SK-N-SH (cell line): ENCODE data around the gene FUNDC2. TPM values are rescaled to one million over a fixed set of nuclear protein-coding genes. Genes with fewer than 3 reads are reported as not detected.

Source experiments
- CTCF ChIA-PET: fragments of 300-600, 350-600 bp; formaldehyde crosslinking; extraction: SDS; loops from one replicate; lab custom pipeline; 2021; lab: Yijun Ruan, JAX
- POLR2A ChIA-PET: fragments of 350-600 bp; sonication (Branson Sonifier 250); formaldehyde crosslinking; extraction: SDS; loops from one replicate; lab custom pipeline; 2020; ENCODE audit warnings: antibody characterized with exemption, inconsistent platforms; lab: Yijun Ruan, JAX
- DNase-seq: peaks from one replicate; pipeline ENCODE4 v3.0.0; 2012
- H2AFZ ChIP-seq: fragments of 200-600 bp; sonication (generic); 2 replicates; pipeline ENCODE4 v1.8.1; 2016; ENCODE audit warnings: antibody characterized with exemption, mild to moderate bottlenecking, low read depth
- H3F3A ChIP-seq: fragments of 200-600 bp; sonication (generic); replicated peaks from 2 replicates; pipeline ENCODE3; 2016; ENCODE audit warnings: antibody characterized with exemption, mild to moderate bottlenecking; ENCODE audit not compliant: insufficient read depth
- H3K27ac ChIP-seq, 2 experiments: fragments of 200-500 bp in 1 of 2; fragments of 200-600 bp in 1 of 2; sonication (Bioruptor generic) in 1 of 2; sonication (generic), shearing (Covaris generic) in 1 of 2; 2 replicates each; pipeline versions ENCODE4 v1.5.1 to v1.6.1; 2014 to 2016; ENCODE audit warnings: low read depth in 2 of 2, inconsistent platforms in 1 of 2, low read length in 1 of 2, mild to moderate bottlenecking in 1 of 2, mixed read lengths in 1 of 2
- H3K27me3 ChIP-seq: fragments of 200-600 bp; sonication (generic), shearing (Covaris generic); 2 replicates; pipeline ENCODE4 v1.6.1; 2016; ENCODE audit warnings: mixed run types; ENCODE audit not compliant: insufficient read depth
- H3K36me3 ChIP-seq, 2 experiments: fragments of 200-500 bp in 1 of 2; fragments of 200-600 bp in 1 of 2; sonication (Bioruptor generic) in 1 of 2; sonication (generic) in 1 of 2; replicated peaks in 1 of 2; 2 replicates each; pipeline versions ENCODE3 to v1.5.1; 2014 to 2016; ENCODE audit warnings: low read length in 1 of 2, mild to moderate bottlenecking in 1 of 2; ENCODE audit not compliant: insufficient read depth in 2 of 2, control insufficient read depth in 1 of 2
- H3K4me1 ChIP-seq, 2 experiments: fragments of 200-500 bp in 1 of 2; fragments of 200-600 bp in 1 of 2; sonication (Bioruptor generic) in 1 of 2; sonication (generic), shearing (Covaris generic) in 1 of 2; 2 replicates each; pipeline versions ENCODE4 v1.5.1 to v1.6.1; 2014 to 2016; ENCODE audit warnings: low read depth in 1 of 2, low read length in 1 of 2, mixed run types in 1 of 2; ENCODE audit not compliant: insufficient read depth in 2 of 2, control insufficient read depth in 1 of 2
- H3K4me2 ChIP-seq: fragments of 200-600 bp; sonication (generic), shearing (Covaris generic); 2 replicates; pipeline ENCODE4 v1.6.1; 2017; ENCODE audit warnings: mixed run types
- H3K4me3 ChIP-seq, 2 experiments: fragments of 200-500 bp in 1 of 2; fragments of 200-600 bp in 1 of 2; sonication (Bioruptor generic) in 1 of 2; sonication (generic), shearing (Covaris generic) in 1 of 2; 2 replicates each; pipeline versions ENCODE4 v1.5.1 to v1.8.1; 2014 to 2016; ENCODE audit warnings: low read depth in 2 of 2, inconsistent platforms in 1 of 2, low read length in 1 of 2, mild to moderate bottlenecking in 1 of 2, mixed read lengths in 1 of 2, moderate library complexity in 1 of 2
- H3K79me2 ChIP-seq: fragments of 200-600 bp; sonication (generic); 2 replicates; pipeline ENCODE4 v1.8.1; 2017; ENCODE audit warnings: mild to moderate bottlenecking; ENCODE audit not compliant: insufficient read depth
- H3K9ac ChIP-seq: fragments of 200-600 bp; sonication (generic); 2 replicates; pipeline ENCODE4 v1.6.1; 2017; ENCODE audit warnings: mixed run types
- H3K9me2 ChIP-seq: fragments of 200-600 bp; sonication (generic); 2 replicates; pipeline ENCODE4 v1.6.1; 2017; ENCODE audit warnings: mixed run types
- H3K9me3 ChIP-seq: fragments of 200-600 bp; sonication (generic); 2 replicates; pipeline ENCODE4 v1.6.1; 2017; ENCODE audit warnings: mixed run types, mild to moderate bottlenecking, moderate library complexity
- H4K20me1 ChIP-seq: fragments of 200-600 bp; sonication (generic); 2 replicates; pipeline ENCODE4 v1.6.1; 2017; ENCODE audit warnings: mild to moderate bottlenecking, mixed run types; ENCODE audit not compliant: insufficient read depth
- EP300 ChIP-seq, 2 experiments: IDR thresholded peaks; 2 replicates each; pipeline versions ENCODE4 v1.4.0 to v1.6.1; 2012; ENCODE audit warnings: borderline replicate concordance in 1 of 2, low read depth in 1 of 2, low read length in 1 of 2
- EZH2phosphoT487 ChIP-seq: fragments of 200-600 bp; sonication (generic); IDR thresholded peaks from 2 replicates; pipeline ENCODE4 v1.6.1; 2017; ENCODE audit warnings: low read depth, mixed run types, mild to moderate bottlenecking, antibody characterized with exemption, moderate library complexity, borderline replicate concordance
- FOSL2 ChIP-seq: IDR thresholded peaks from 2 replicates; pipeline ENCODE4 v1.4.0; 2012; ENCODE audit warnings: low read depth, mild to moderate bottlenecking, moderate library complexity, borderline replicate concordance
- FOXJ3 ChIP-seq: sonication (generic); formaldehyde crosslinking; IDR thresholded peaks from 2 replicates; pipeline ENCODE4 v1.5.1; 2020; ENCODE audit warnings: mild to moderate bottlenecking, missing genetic modification reagents
- GATA2 ChIP-seq: sonication (generic); formaldehyde crosslinking; IDR thresholded peaks from 2 replicates; pipeline ENCODE4 v1.5.0; 2020; ENCODE audit warnings: mild to moderate bottlenecking, missing genetic modification reagents
- JUND ChIP-seq: IDR thresholded peaks from 2 replicates; pipeline ENCODE4 v1.4.0; 2012
- MEF2A ChIP-seq: IDR thresholded peaks from 2 replicates; pipeline ENCODE4 v1.4.0; 2012; ENCODE audit warnings: low read depth, borderline replicate concordance
- POLR2AphosphoS5 ChIP-seq: IDR thresholded peaks from 2 replicates; pipeline ENCODE4 v1.6.1; 2012; ENCODE audit warnings: low read depth, low read length
- SIN3A ChIP-seq: IDR thresholded peaks from 2 replicates; pipeline ENCODE4 v1.6.1; 2012; ENCODE audit warnings: low read depth, mild to moderate bottlenecking, low read length, moderate library complexity, borderline replicate concordance
- SMC3 ChIP-seq: IDR thresholded peaks from 2 replicates; pipeline ENCODE4 v1.6.1; 2012; ENCODE audit warnings: low read depth, low read length, improper control_type of control experiment
- TAF1 ChIP-seq: IDR thresholded peaks from 2 replicates; pipeline ENCODE4 v1.6.1; 2012; ENCODE audit warnings: low read depth, mild to moderate bottlenecking, low read length, moderate library complexity, borderline replicate concordance
- TEAD4 ChIP-seq: IDR thresholded peaks from 2 replicates; pipeline ENCODE4 v1.4.0; 2012; ENCODE audit warnings: mild to moderate bottlenecking, borderline replicate concordance; ENCODE audit not compliant: insufficient read depth
- WGBS: methylation state at CpG from one replicate; pipeline ENCODE4 v1.1.6; 2017; ENCODE audit warnings: low lambda C conversion rate; 5-methylcytosine and 5-hydroxymethylcytosine counted together
- polyA plus RNA-seq, 3 experiments: library from polyadenylated mRNA; depleted of rRNA; stranded (reverse); fragments of >200 nt; gene quantifications; 2 replicates each; pipeline ENCODE4 v1.2.3, GENCODE V29; 2012
- TF ChIP-seq, protein P1 (sequence below): fragments of 150-350 bp; IDR thresholded peaks from 2 replicates; pipeline ENCODE4 v1.6.1; 2017; ENCODE audit warnings: antibody characterized with exemption, low read length, low read depth, borderline replicate concordance
- TF ChIP-seq, protein P2 (sequence below): fragments of 150-350 bp; IDR thresholded peaks from 2 replicates; pipeline ENCODE4 v1.6.1; 2016; ENCODE audit warnings: mild to moderate bottlenecking, low read depth, low read length
- TF ChIP-seq, protein P3 (sequence below): IDR thresholded peaks from 2 replicates; pipeline ENCODE4 v1.4.0; 2012; ENCODE audit warnings: low read depth, borderline replicate concordance
- TF ChIP-seq, protein P4 (sequence below): IDR thresholded peaks from 2 replicates; pipeline ENCODE4; 2012
- TF ChIP-seq, protein P5 (sequence below): IDR thresholded peaks from 2 replicates; pipeline ENCODE4 v1.4.0; 2012; ENCODE audit warnings: low read depth, borderline replicate concordance

The FUNDC2 gene
- polyA plus RNA-seq, 1 of the 3 experiments (the other 2 are of a cell fraction), result 55.9 TPM

DNA sequence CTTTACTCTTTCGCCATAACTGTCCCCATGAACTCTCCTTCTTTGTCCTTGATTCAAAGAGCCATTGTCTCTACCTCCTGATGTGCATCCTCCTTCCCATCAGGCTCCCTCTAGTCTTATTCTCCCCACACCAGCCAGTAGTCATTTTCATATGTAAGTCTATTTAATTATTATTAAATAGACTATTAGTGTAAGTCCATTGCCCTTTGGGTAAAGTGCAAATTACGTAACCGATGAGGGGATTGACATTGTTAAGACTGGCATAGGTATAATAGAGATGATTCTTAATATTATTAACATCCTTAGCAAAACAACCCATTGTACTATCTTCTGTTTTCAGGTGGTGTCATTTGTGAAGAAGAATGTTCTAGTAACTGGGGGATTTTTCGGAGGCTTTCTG is 27.6 kb downstream of the FUNDC2 start:
- DNase-seq, result no peak
- no peaks in the 10 kb centered on the region for H3K27me3 ChIP-seq
- H3K4me2 ChIP-seq, result no peak overlapping the region
- H3K79me2 ChIP-seq, result no peaks in the 10 kb centered on the region
- POLR2A ChIA-PET, result no interaction called here
- no peaks in the 10 kb centered on the region for H3K9me2 ChIP-seq
- peaks cover 0 to 7% of the 10 kb centered on the region in 2 experiments for H3K36me3 ChIP-seq
- H3F3A ChIP-seq, result no peaks in the 10 kb centered on the region
- 38% methylated on average over 4 of the region's 4 CpGs for WGBS
- no peak overlapping the region for H3K27ac ChIP-seq
- H2AFZ ChIP-seq, result no peak overlapping the region
- H4K20me1 ChIP-seq, result no peaks in the 10 kb centered on the region
- TF ChIP-seq EP300 (IDR thresholded peaks at IDR 0.05; ENCODE audit: borderline replicate concordance in 1 of 2, low read depth in 1 of 2, low read length in 1 of 2), result no peak
- TF ChIP-seq JUND, result no peak
- TF ChIP-seq POLR2AphosphoS5, result no peak
- TF ChIP-seq, protein P1, sequence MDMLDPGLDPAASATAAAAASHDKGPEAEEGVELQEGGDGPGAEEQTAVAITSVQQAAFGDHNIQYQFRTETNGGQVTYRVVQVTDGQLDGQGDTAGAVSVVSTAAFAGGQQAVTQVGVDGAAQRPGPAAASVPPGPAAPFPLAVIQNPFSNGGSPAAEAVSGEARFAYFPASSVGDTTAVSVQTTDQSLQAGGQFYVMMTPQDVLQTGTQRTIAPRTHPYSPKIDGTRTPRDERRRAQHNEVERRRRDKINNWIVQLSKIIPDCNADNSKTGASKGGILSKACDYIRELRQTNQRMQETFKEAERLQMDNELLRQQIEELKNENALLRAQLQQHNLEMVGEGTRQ, result no peak
- TF ChIP-seq TAF1, result no peak
- no peak for TF ChIP-seq FOXJ3 (CRISPR knock-in tag)
- TF ChIP-seq TEAD4, result no peak
- TF ChIP-seq, protein P2, sequence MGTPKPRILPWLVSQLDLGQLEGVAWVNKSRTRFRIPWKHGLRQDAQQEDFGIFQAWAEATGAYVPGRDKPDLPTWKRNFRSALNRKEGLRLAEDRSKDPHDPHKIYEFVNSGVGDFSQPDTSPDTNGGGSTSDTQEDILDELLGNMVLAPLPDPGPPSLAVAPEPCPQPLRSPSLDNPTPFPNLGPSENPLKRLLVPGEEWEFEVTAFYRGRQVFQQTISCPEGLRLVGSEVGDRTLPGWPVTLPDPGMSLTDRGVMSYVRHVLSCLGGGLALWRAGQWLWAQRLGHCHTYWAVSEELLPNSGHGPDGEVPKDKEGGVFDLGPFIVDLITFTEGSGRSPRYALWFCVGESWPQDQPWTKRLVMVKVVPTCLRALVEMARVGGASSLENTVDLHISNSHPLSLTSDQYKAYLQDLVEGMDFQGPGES, result no peak
- TF ChIP-seq, protein P3, sequence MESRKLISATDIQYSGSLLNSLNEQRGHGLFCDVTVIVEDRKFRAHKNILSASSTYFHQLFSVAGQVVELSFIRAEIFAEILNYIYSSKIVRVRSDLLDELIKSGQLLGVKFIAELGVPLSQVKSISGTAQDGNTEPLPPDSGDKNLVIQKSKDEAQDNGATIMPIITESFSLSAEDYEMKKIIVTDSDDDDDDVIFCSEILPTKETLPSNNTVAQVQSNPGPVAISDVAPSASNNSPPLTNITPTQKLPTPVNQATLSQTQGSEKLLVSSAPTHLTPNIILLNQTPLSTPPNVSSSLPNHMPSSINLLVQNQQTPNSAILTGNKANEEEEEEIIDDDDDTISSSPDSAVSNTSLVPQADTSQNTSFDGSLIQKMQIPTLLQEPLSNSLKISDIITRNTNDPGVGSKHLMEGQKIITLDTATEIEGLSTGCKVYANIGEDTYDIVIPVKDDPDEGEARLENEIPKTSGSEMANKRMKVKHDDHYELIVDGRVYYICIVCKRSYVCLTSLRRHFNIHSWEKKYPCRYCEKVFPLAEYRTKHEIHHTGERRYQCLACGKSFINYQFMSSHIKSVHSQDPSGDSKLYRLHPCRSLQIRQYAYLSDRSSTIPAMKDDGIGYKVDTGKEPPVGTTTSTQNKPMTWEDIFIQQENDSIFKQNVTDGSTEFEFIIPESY, result no peak
- TF ChIP-seq, protein P4, sequence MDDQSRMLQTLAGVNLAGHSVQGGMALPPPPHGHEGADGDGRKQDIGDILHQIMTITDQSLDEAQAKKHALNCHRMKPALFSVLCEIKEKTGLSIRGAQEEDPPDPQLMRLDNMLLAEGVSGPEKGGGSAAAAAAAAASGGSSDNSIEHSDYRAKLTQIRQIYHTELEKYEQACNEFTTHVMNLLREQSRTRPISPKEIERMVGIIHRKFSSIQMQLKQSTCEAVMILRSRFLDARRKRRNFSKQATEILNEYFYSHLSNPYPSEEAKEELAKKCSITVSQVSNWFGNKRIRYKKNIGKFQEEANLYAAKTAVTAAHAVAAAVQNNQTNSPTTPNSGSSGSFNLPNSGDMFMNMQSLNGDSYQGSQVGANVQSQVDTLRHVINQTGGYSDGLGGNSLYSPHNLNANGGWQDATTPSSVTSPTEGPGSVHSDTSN, result no peak
- TF ChIP-seq EZH2phosphoT487, result no peak
- no peak for TF ChIP-seq FOSL2
- TF ChIP-seq, protein P5, sequence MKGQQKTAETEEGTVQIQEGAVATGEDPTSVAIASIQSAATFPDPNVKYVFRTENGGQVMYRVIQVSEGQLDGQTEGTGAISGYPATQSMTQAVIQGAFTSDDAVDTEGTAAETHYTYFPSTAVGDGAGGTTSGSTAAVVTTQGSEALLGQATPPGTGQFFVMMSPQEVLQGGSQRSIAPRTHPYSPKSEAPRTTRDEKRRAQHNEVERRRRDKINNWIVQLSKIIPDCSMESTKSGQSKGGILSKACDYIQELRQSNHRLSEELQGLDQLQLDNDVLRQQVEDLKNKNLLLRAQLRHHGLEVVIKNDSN, result no peak
- no peak for TF ChIP-seq GATA2 (CRISPR knock-in tag)
- no peak for TF ChIP-seq MEF2A
- no peak for TF ChIP-seq SIN3A
- TF ChIP-seq SMC3, result no peak
- TF ChIP-seq, all 33 proteins: peak for 0
- no peaks in the 10 kb centered on the region for H3K9me3 ChIP-seq
- H3K4me3 ChIP-seq, result no peak overlapping the region
- CTCF ChIA-PET, result no interaction called here
- no peak overlapping the region for H3K9ac ChIP-seq
- peaks cover 0 to 7% of the 10 kb centered on the region in 2 experiments; a peak in 1 of 4 replicates for H3K4me1 ChIP-seq
